Body of pancreas (tissue), 4 donors: Measurements from ENCODE around the gene PTPRT. TPM values are rescaled to one million over a fixed set of nuclear protein-coding genes. Genes with fewer than 3 reads are reported as not detected.

ENCODE experiments used
- ATAC-seq: fragments of 150-250 bp; one replicate; pipeline ENCODE4 v1.9.1; 2016
- DNase-seq, 4 donors: peaks; one replicate each; pipeline ENCODE4 v3.0.0-alpha.2; 2019
- H3K27ac ChIP-seq, 4 donors: fragments of 200-600 bp; sonication (generic); 1 replicate in 3 of 4; 2 replicates in 1 of 4; pipeline versions ENCODE4 v1.5.1 to v1.6.1; 2016 to 2019; ENCODE audit warnings: mild to moderate bottlenecking in 1 of 4, mixed read lengths in 1 of 4, moderate library complexity in 1 of 4
- H3K27me3 ChIP-seq, 2 donors: fragments of 200-600 bp; sonication (generic); one replicate each; pipeline ENCODE4 v1.6.0; 2016; ENCODE audit warnings: mild to moderate bottlenecking in 1 of 2
- H3K36me3 ChIP-seq, 2 donors: fragments of 200-600 bp; sonication (generic); replicated peaks in 1 of 2; 2 replicates each; pipeline ENCODE4 v1.5.1; 2016; ENCODE audit warnings: low read depth in 2 of 2; ENCODE audit not compliant: insufficient read depth in 1 of 2
- H3K4me1 ChIP-seq: fragments of 200-600 bp; sonication (generic); one replicate; pipeline ENCODE4 v1.6.0; 2016
- H3K4me3 ChIP-seq, 2 donors: fragments of 200-600 bp; sonication (generic); 1 replicate in 1 of 2; 2 replicates in 1 of 2; pipeline ENCODE4 v1.5.1; 2016 to 2019
- H3K9me3 ChIP-seq, 3 donors: fragments of 200-600 bp; sonication (generic); 1 replicate in 2 of 3; 2 replicates in 1 of 3; pipeline ENCODE4 v1.5.1; 2016
- CTCF ChIP-seq, 7 experiments: fragments of 450-650 bp in 4 of 7; fragments of 200-600 bp in 3 of 7; sonication (generic) in 3 of 7; IDR thresholded peaks; one replicate each; pipeline ENCODE4 v1.5.1; 2016 to 2019; ENCODE audit warnings: antibody characterized with exemption in 7 of 7
- POLR2A ChIP-seq, 3 donors: fragments of 450-650 bp; IDR thresholded peaks; one replicate each; pipeline ENCODE4 v1.6.1; 2016; ENCODE audit warnings: antibody characterized with exemption in 3 of 3, mild to moderate bottlenecking in 2 of 3
- WGBS, 2 donors: methylation state at CpG; one replicate each; pipeline ENCODE4 v1.1.5; 2017; 5-methylcytosine and 5-hydroxymethylcytosine counted together
- intact Hi-C: fragments of 100-400 bp; cut with DNase I; formaldehyde crosslinking; loops from one replicate; pipeline ENCODE4 v1.15.1; 2023
- total RNA-seq, 2 donors: library from RNA; depleted of rRNA; stranded (reverse); fragments of >200 nt; gene quantifications; one replicate each; pipeline ENCODE4 v1.1.0, GENCODE V29; 2016

PTPRT gene
- total RNA-seq, 2 donors from 2014 or later, result 0.33 to 1.0 TPM

GRCh38 chr20:42063141-42063540 is 1126.6 kb downstream of the PTPRT start:
- ATAC-seq (no peak), DNase-seq (no peak)
- no peaks in the 10 kb centered on the region for H3K36me3 ChIP-seq
- no peaks in the 10 kb centered on the region for H3K9me3 ChIP-seq
- intact Hi-C loops, result no loop called here
- H3K4me3 ChIP-seq, result no peak overlapping the region
- H3K27me3 ChIP-seq, result no peaks in the 10 kb centered on the region
- WGBS, 2 donors, result 66 to 69% methylated on average over 4 of the region's 4 CpGs
- H3K27ac ChIP-seq, result no peak overlapping the region
- no peaks in the 10 kb centered on the region for H3K4me1 ChIP-seq
- TF ChIP-seq CTCF (IDR thresholded peaks at IDR 0.05), result no peak
- TF ChIP-seq POLR2A (IDR thresholded peaks at IDR 0.05), result no peak

- DNase-seq, result no peak
- Histone ChIP-seq H3K4me1 (no peaks in the 10 kb centered on the region), H3K27me3 (no peaks in the 10 kb centered on the region), H3K4me3 (no peak overlapping the region), H3K9me3 (no peaks in the 10 kb centered on the region), H3K36me3 (no peaks in the 10 kb centered on the region), H3K27ac (no peak overlapping the region)
- no peak for TF ChIP-seq POLR2A (IDR thresholded peaks at IDR 0.05)
- TF ChIP-seq CTCF (IDR thresholded peaks at IDR 0.05), result no peak
- 58 to 65% methylated on average over 3 of the region's 3 CpGs for WGBS, 2 donors
- intact Hi-C loops, result no loop called here
- no peak for ATAC-seq
Observed at GRCh38 chr20:42053350-42053749, 1136.4 kb downstream of the PTPRT start.

GRCh38 chr20:42051921-42052320 is 1137.8 kb downstream of the PTPRT start:
- Histone ChIP-seq H3K4me1 (no peaks in the 10 kb centered on the region), H3K9me3 (no peaks in the 10 kb centered on the region), H3K27ac (no peak overlapping the region), H3K4me3 (no peak overlapping the region), H3K27me3 (no peaks in the 10 kb centered on the region), H3K36me3 (no peaks in the 10 kb centered on the region)
- no peak for ATAC-seq
- intact Hi-C loops, result no loop called here
- TF ChIP-seq CTCF (IDR thresholded peaks at IDR 0.05), result no peak
- TF ChIP-seq POLR2A (IDR thresholded peaks at IDR 0.05), result no peak
- WGBS, 2 donors, result 31 to 32% methylated on average over 5 of the region's 5 CpGs
- DNase-seq, result no peak

GRCh38 chr20:42046371-42047085 is 1143.2 kb downstream of the PTPRT start:
- no peak overlapping the region for H3K4me3 ChIP-seq
- H3K27me3 ChIP-seq, result no peaks in the 10 kb centered on the region
- no peak overlapping the region for H3K27ac ChIP-seq
- ATAC-seq (no peak), DNase-seq (no peak)
- H3K36me3 ChIP-seq, result no peaks in the 10 kb centered on the region
- H3K9me3 ChIP-seq, result no peaks in the 10 kb centered on the region
- TF ChIP-seq POLR2A (IDR thresholded peaks at IDR 0.05), result no peak
- no peaks in the 10 kb centered on the region for H3K4me1 ChIP-seq
- 35% methylated on average over 7 of the region's 7 CpGs for WGBS, 2 donors
- intact Hi-C loops, result no loop called here

- Histone ChIP-seq H3K36me3 (no peaks in the 10 kb centered on the region), H3K4me3 (no peak overlapping the region), H3K4me1 (no peaks in the 10 kb centered on the region), H3K9me3 (no peaks in the 10 kb centered on the region), H3K27ac (no peak overlapping the region), H3K27me3 (no peaks in the 10 kb centered on the region)
- ATAC-seq (no peak), DNase-seq (no peak)
- WGBS, 2 donors, result 83 to 86% methylated on average over 2 of the region's 2 CpGs
- TF ChIP-seq POLR2A (IDR thresholded peaks at IDR 0.05), result no peak
- TF ChIP-seq CTCF (IDR thresholded peaks at IDR 0.05), result no peak
- intact Hi-C loops, result no loop called here
Observed at GRCh38 chr20:42043921-42044320, 1145.8 kb downstream of the PTPRT start.
